GM12878 (cell line): ENCODE measurements around the gene MFNG. TPM values are rescaled to one million over a fixed set of nuclear protein-coding genes. Genes with fewer than 3 reads are reported as not detected.

Source experiments
- ATF7 ChIP-seq: fragments of 450-650 bp; IDR thresholded peaks from 2 replicates; pipeline ENCODE4 v1.6.1; 2016; ENCODE audit warnings: low read depth, mild to moderate bottlenecking
- BCL11A ChIP-seq: IDR thresholded peaks from 2 replicates; pipeline ENCODE4 v1.6.1; 2011; ENCODE audit warnings: low read depth, low read length
- BHLHE40 ChIP-seq, 2 experiments: fragments of 450-650 bp in 1 of 2; IDR thresholded peaks; 2 replicates each; pipeline ENCODE4 v1.6.1; 2011 to 2017; ENCODE audit warnings: low read depth in 2 of 2, borderline replicate concordance in 1 of 2, improper control_type of control experiment in 1 of 2, low read length in 1 of 2, mild to moderate bottlenecking in 1 of 2
- CBFB ChIP-seq: IDR thresholded peaks from 2 replicates; pipeline ENCODE4 v1.6.1; 2016; ENCODE audit warnings: antibody characterized with exemption, low read depth
- CHD4 ChIP-seq: fragments of 200-600 bp; sonication (generic); IDR thresholded peaks from 2 replicates; pipeline ENCODE4 v1.6.1; 2016; ENCODE audit warnings: mild to moderate bottlenecking
- EED ChIP-seq: sonication (generic); IDR thresholded peaks from 2 replicates; pipeline ENCODE4 v1.6.1; 2016; ENCODE audit warnings: antibody characterized with exemption, low read depth
- EP300 ChIP-seq, 2 experiments: fragments of 150-350 bp in 1 of 2; IDR thresholded peaks; 2 replicates each; pipeline ENCODE4 v1.6.1; 2011 to 2012; ENCODE audit warnings: low read depth in 2 of 2, low read length in 2 of 2, borderline replicate concordance in 1 of 2, improper control_type of control experiment in 1 of 2, inconsistent platforms in 1 of 2; ENCODE audit not compliant: control insufficient read depth in 1 of 2
- HCFC1 ChIP-seq: fragments of 150-350 bp; IDR thresholded peaks from 2 replicates; pipeline ENCODE4 v1.6.1; 2014; ENCODE audit warnings: low read length
- KAT2A ChIP-seq: conservative IDR thresholded peaks from 2 replicates; pipeline ENCODE4 v1.6.1; 2011; ENCODE audit warnings: low read depth, low read length; ENCODE audit not compliant: control insufficient read depth
- MYB ChIP-seq: fragments of 150-350 bp; IDR thresholded peaks from 2 replicates; pipeline ENCODE4 v1.6.1; 2014; ENCODE audit warnings: mild to moderate bottlenecking, low read depth, low read length, borderline replicate concordance
- MYC ChIP-seq: IDR thresholded peaks from 2 replicates; pipeline ENCODE4 v1.6.1; 2011; ENCODE audit warnings: mild to moderate bottlenecking, low read length, moderate library complexity, inconsistent platforms; ENCODE audit not compliant: insufficient read depth, insufficient replicate concordance, insufficient read length, severe bottlenecking
- NFYB ChIP-seq: IDR thresholded peaks from 2 replicates; pipeline ENCODE4 v1.6.1; 2011; ENCODE audit warnings: low read depth, mild to moderate bottlenecking, low read length, improper control_type of control experiment, moderate library complexity; ENCODE audit not compliant: insufficient read depth
- NR2C1 ChIP-seq: fragments of 450-650 bp; IDR thresholded peaks from 2 replicates; pipeline ENCODE4 v1.6.1; 2017; ENCODE audit warnings: antibody characterized with exemption, mild to moderate bottlenecking, moderate library complexity
- NR2F1 ChIP-seq: fragments of 450-650 bp; conservative IDR thresholded peaks from 2 replicates; pipeline ENCODE4 v1.6.1; 2017; ENCODE audit warnings: mild to moderate bottlenecking
- NRF1 ChIP-seq: conservative IDR thresholded peaks from 2 replicates; pipeline ENCODE4 v1.6.1; 2011; ENCODE audit warnings: mild to moderate bottlenecking, low read depth, low read length, improper control_type of control experiment
- POLR2A ChIP-seq: IDR thresholded peaks from 2 replicates; pipeline ENCODE4 v1.6.1; 2011; ENCODE audit warnings: low read depth, mild to moderate bottlenecking, low read length
- SIN3A ChIP-seq: IDR thresholded peaks from 2 replicates; pipeline ENCODE4 v1.6.1; 2012; ENCODE audit warnings: low read depth, low read length, improper control_type of control experiment
- SIX5 ChIP-seq: IDR thresholded peaks from 2 replicates; pipeline ENCODE4 v1.6.1; 2011; ENCODE audit warnings: mild to moderate bottlenecking, low read depth, low read length, moderate library complexity; ENCODE audit not compliant: severe bottlenecking
- SMAD1 ChIP-seq: fragments of 450-650 bp; IDR thresholded peaks from 2 replicates; pipeline ENCODE4 v1.6.1; 2018; ENCODE audit warnings: mild to moderate bottlenecking, low read depth; ENCODE audit not compliant: partially characterized antibody
- STAT1 ChIP-seq: fragments of 450-650 bp; conservative IDR thresholded peaks from 2 replicates; pipeline ENCODE4 v1.6.1; 2014; ENCODE audit warnings: antibody characterized with exemption, mild to moderate bottlenecking
- TAF1 ChIP-seq: IDR thresholded peaks from 2 replicates; pipeline ENCODE4 v1.6.1; 2011; ENCODE audit warnings: mild to moderate bottlenecking, low read depth, low read length, borderline replicate concordance
- TCF12 ChIP-seq: IDR thresholded peaks from 2 replicates; pipeline ENCODE4 v1.6.1; 2011; ENCODE audit warnings: low read depth, mild to moderate bottlenecking, low read length
- YY1 ChIP-seq: IDR thresholded peaks from 2 replicates; pipeline ENCODE4 v1.6.1; 2011; ENCODE audit warnings: low read depth, mild to moderate bottlenecking, low read length
- polyA plus RNA-seq, 11 experiments: library from polyadenylated mRNA; depleted of rRNA in 4 of 11; unstranded in 6 of 11; stranded (reverse) in 5 of 11; fragments of >200 nt; fragmentation: Nextera tagmentation in 4 of 11; fragmentation: Illumina TruSeq in 1 of 11; extraction: Ambion mirVana in 4 of 11; extraction: Trizol in 1 of 11; gene quantifications; 1 replicate in 1 of 11; 2 replicates in 10 of 11; pipeline versions ENCODE4 v1.2.1 to v1.2.3, GENCODE V29; 2011 to 2016; ENCODE audit warnings: inconsistent platforms in 2 of 11, missing spikeins in 2 of 11, low read depth in 1 of 11
- total RNA-seq, 4 experiments: library from RNA; depleted of rRNA in 3 of 4; stranded (reverse); fragments of >200 nt in 3 of 4; fragmentation: Illumina TruSeq in 1 of 4; extraction: Trizol in 1 of 4; gene quantifications; 2 replicates each; pipeline versions ENCODE4 v1.2.1 to v1.2.3, GENCODE V29; 2013 to 2021
- TF ChIP-seq, protein P1 (sequence below): fragments of 450-650 bp; IDR thresholded peaks from 2 replicates; pipeline ENCODE4 v1.6.1; 2017; ENCODE audit warnings: mild to moderate bottlenecking, moderate library complexity
- TF ChIP-seq, protein P2 (sequence below): fragments of 450-650 bp; IDR thresholded peaks from 2 replicates; pipeline ENCODE4 v1.6.1; 2016; ENCODE audit warnings: mild to moderate bottlenecking
- TF ChIP-seq, protein P3 (sequence below): IDR thresholded peaks from 2 replicates; pipeline ENCODE4 v1.6.1; 2011; ENCODE audit warnings: low read depth, low read length, improper control_type of control experiment, borderline replicate concordance

Gene MFNG
- total and polyA plus RNA-seq, 10 of the 15 experiments (the other 5 are each of a cell fraction or from before 2014, with no cell fraction given) = 11.5 to 117 (median 68.5) TPM

- TF ChIP-seq MYB (no peak), NRF1 (no peak), KAT2A (no peak), CHD4 (no peak), CBFB (no peak), ATF7 (no peak), YY1 (0 out of 2 replicates have a peak, but pooled peaks have one; percentile 20), MYC (no peak), SIN3A (no peak), TAF1 (no peak), NR2F1 (no peak), SIX5 (no peak), NFYB (0 out of 2 replicates have a peak, but pooled peaks have one; percentile 29), EP300 (IDR thresholded peaks at IDR 0.05; ENCODE audit: borderline replicate concordance in 1 of 2, control insufficient read depth in 1 of 2, low read depth in 2 of 2, low read length in 2 of 2) (no peak), BCL11A (no peak), BHLHE40 (IDR thresholded peaks at IDR 0.05; ENCODE audit: borderline replicate concordance in 1 of 2, low read depth in 2 of 2, low read length in 1 of 2) (no peak), TCF12 (0 out of 2 replicates have a peak, but pooled peaks have one; percentile 77), POLR2A (no peak), SMAD1 (no peak), NR2C1 (no peak), STAT1 (no peak), EED (no peak), HCFC1 (no peak)
- TF ChIP-seq, protein P1, sequence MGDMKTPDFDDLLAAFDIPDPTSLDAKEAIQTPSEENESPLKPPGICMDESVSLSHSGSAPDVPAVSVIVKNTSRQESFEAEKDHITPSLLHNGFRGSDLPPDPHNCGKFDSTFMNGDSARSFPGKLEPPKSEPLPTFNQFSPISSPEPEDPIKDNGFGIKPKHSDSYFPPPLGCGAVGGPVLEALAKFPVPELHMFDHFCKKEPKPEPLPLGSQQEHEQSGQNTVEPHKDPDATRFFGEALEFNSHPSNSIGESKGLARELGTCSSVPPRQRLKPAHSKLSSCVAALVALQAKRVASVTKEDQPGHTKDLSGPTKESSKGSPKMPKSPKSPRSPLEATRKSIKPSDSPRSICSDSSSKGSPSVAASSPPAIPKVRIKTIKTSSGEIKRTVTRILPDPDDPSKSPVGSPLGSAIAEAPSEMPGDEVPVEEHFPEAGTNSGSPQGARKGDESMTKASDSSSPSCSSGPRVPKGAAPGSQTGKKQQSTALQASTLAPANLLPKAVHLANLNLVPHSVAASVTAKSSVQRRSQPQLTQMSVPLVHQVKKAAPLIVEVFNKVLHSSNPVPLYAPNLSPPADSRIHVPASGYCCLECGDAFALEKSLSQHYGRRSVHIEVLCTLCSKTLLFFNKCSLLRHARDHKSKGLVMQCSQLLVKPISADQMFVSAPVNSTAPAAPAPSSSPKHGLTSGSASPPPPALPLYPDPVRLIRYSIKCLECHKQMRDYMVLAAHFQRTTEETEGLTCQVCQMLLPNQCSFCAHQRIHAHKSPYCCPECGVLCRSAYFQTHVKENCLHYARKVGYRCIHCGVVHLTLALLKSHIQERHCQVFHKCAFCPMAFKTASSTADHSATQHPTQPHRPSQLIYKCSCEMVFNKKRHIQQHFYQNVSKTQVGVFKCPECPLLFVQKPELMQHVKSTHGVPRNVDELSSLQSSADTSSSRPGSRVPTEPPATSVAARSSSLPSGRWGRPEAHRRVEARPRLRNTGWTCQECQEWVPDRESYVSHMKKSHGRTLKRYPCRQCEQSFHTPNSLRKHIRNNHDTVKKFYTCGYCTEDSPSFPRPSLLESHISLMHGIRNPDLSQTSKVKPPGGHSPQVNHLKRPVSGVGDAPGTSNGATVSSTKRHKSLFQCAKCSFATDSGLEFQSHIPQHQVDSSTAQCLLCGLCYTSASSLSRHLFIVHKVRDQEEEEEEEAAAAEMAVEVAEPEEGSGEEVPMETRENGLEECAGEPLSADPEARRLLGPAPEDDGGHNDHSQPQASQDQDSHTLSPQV = no peak
- TF ChIP-seq, protein P2, sequence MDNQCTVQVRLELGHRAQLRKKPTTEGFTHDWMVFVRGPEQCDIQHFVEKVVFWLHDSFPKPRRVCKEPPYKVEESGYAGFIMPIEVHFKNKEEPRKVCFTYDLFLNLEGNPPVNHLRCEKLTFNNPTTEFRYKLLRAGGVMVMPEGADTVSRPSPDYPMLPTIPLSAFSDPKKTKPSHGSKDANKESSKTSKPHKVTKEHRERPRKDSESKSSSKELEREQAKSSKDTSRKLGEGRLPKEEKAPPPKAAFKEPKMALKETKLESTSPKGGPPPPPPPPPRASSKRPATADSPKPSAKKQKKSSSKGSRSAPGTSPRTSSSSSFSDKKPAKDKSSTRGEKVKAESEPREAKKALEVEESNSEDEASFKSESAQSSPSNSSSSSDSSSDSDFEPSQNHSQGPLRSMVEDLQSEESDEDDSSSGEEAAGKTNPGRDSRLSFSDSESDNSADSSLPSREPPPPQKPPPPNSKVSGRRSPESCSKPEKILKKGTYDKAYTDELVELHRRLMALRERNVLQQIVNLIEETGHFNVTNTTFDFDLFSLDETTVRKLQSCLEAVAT = no peak
- TF ChIP-seq, protein P3, sequence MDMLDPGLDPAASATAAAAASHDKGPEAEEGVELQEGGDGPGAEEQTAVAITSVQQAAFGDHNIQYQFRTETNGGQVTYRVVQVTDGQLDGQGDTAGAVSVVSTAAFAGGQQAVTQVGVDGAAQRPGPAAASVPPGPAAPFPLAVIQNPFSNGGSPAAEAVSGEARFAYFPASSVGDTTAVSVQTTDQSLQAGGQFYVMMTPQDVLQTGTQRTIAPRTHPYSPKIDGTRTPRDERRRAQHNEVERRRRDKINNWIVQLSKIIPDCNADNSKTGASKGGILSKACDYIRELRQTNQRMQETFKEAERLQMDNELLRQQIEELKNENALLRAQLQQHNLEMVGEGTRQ = no peak
These were observed 12.2 kb upstream of the MFNG start (continued) for GRCh38 chr22:37498289-37498909.
